Esophagus muscularis mucosa (tissue), 4 donors: ENCODE results near the gene SLC39A6.

ENCODE experiments used
- CTCF ChIP-seq, 3 experiments: fragments of 200-600 bp in 2 of 3; fragments of 450-650 bp in 1 of 3; sonication (generic) in 2 of 3; IDR thresholded peaks; one replicate each; pipeline ENCODE4 v1.5.1; 2017 to 2019; ENCODE audit warnings: antibody characterized with exemption in 3 of 3, mild to moderate bottlenecking in 2 of 3, moderate library complexity in 1 of 3
- EP300 ChIP-seq: sonication (generic); formaldehyde crosslinking; IDR thresholded peaks from one replicate; pipeline ENCODE4 v1.6.1; 2017; ENCODE audit warnings: antibody characterized with exemption
- POLR2A ChIP-seq: fragments of 450-650 bp; IDR thresholded peaks from one replicate; pipeline ENCODE4 v1.6.1; 2017; ENCODE audit warnings: antibody characterized with exemption, moderate library complexity, mild to moderate bottlenecking, low read depth

GRCh38 chr18:36131692-36132483 lies 2.7 kb upstream of the SLC39A6 start:
- TF ChIP-seq CTCF (IDR thresholded peaks at IDR 0.05), result no peak
- no peak for TF ChIP-seq EP300
- TF ChIP-seq POLR2A, result no peak
